ENCODE results near the gene TMEM131. TPM values are rescaled to one million over a fixed set of nuclear protein-coding genes. Genes with fewer than 3 reads are reported as not detected.
"Not testable (repeated sequence)": the region's sequence is repeated elsewhere in the genome, so short reads cannot be mapped to it uniquely, and the experiment has no call there.

Gene TMEM131
- total RNA-seq, 1 donor from 2014 or later: 36.4 TPM

DNA sequence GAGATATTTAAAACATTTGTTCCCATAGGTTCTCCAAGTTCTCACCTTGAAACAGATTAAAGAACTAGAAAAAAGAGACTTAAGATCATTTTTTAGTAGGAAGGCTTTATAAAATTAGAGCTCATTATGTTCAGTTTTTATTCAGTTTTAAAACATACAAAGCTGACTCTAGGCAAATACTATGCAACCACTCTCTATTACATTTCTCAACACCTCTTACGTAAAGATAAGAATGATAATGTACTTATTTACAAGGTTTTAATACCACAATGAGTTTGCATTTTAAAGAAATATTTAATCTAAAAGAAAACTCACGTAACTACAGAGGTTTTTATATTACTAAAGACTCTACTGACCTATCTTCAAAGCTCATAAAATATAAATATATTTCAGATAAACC lies 68.8 kb downstream of the TMEM131 start:
- Mint-ChIP-seq H3K9me3 (ENCODE audit: unreplicated experiment) (peaks cover 7% of the 10 kb centered on the region), H3K27ac (ENCODE audit: unreplicated experiment) (no peak overlapping the region), H3K36me3 (ENCODE audit: unreplicated experiment) (peaks cover 5% of the 10 kb centered on the region), H3K4me1 (ENCODE audit: unreplicated experiment) (no peaks in the 10 kb centered on the region), H3K27me3 (ENCODE audit: unreplicated experiment) (no peaks in the 10 kb centered on the region), H3K4me3 (ENCODE audit: unreplicated experiment) (no peak overlapping the region)
- DNase-seq (ENCODE audit: extremely low spot score, unreplicated experiment): no peak
- TF ChIP-seq CTCF (IDR thresholded peaks at IDR 0.05): no peak

GRCh38 chr2:97924194-97924593 lies 71.6 kb downstream of the TMEM131 start:
- peaks cover 7% of the 10 kb centered on the region for H3K9me3 Mint-ChIP-seq (ENCODE audit: unreplicated experiment)
- DNase-seq (ENCODE audit: extremely low spot score, unreplicated experiment): no peak
- H3K27ac Mint-ChIP-seq (ENCODE audit: unreplicated experiment): no peak overlapping the region
- H3K36me3 Mint-ChIP-seq (ENCODE audit: unreplicated experiment): peaks cover 16% of the 10 kb centered on the region
- no peak overlapping the region for H3K4me3 Mint-ChIP-seq (ENCODE audit: unreplicated experiment)
- H3K27me3 Mint-ChIP-seq (ENCODE audit: unreplicated experiment): no peaks in the 10 kb centered on the region
- no peaks in the 10 kb centered on the region for H3K4me1 Mint-ChIP-seq (ENCODE audit: unreplicated experiment)
- TF ChIP-seq CTCF (IDR thresholded peaks at IDR 0.05): no peak

- no peaks in the 10 kb centered on the region for H3K9me3 Mint-ChIP-seq (ENCODE audit: unreplicated experiment)
- TF ChIP-seq CTCF (IDR thresholded peaks at IDR 0.05): no peak
- no peak for DNase-seq (ENCODE audit: extremely low spot score, unreplicated experiment)
- H3K4me1 Mint-ChIP-seq (ENCODE audit: unreplicated experiment): peaks cover 6% of the 10 kb centered on the region
- peaks cover 21% of the 10 kb centered on the region for H3K36me3 Mint-ChIP-seq (ENCODE audit: unreplicated experiment)
- no peak overlapping the region for H3K4me3 Mint-ChIP-seq (ENCODE audit: unreplicated experiment)
- no peak overlapping the region for H3K27ac Mint-ChIP-seq (ENCODE audit: unreplicated experiment)
- H3K27me3 Mint-ChIP-seq (ENCODE audit: unreplicated experiment): no peaks in the 10 kb centered on the region
These were observed 75.9 kb downstream of the TMEM131 start for GRCh38 chr2:97919858-97920257.

DNA sequence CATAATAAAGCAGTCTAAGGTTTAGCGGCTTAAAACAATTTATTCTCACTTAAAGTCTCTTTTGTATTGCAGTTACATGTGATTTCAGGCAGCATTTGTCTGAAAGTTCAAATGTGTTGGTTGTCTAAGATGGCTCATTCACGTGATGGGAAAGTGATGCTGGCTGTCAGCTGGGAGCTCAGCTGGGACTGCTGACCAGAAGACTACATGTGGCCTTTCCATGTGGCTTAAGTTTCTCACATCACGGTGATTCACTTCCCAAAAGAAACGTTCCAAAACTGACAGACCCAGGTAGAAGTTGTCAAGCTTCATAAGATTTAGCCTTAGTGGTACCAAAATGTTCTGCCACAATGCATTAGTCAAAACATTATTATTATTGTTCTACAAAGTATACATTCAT lies 76.9 kb downstream of the TMEM131 start:
- H3K4me1 Mint-ChIP-seq (ENCODE audit: unreplicated experiment): peaks cover 6% of the 10 kb centered on the region
- TF ChIP-seq CTCF (IDR thresholded peaks at IDR 0.05): no peak
- H3K27ac Mint-ChIP-seq (ENCODE audit: unreplicated experiment): no peak overlapping the region
- H3K9me3 Mint-ChIP-seq (ENCODE audit: unreplicated experiment): no peaks in the 10 kb centered on the region
- no peak overlapping the region for H3K4me3 Mint-ChIP-seq (ENCODE audit: unreplicated experiment)
- no peak for DNase-seq (ENCODE audit: extremely low spot score, unreplicated experiment)
- no peaks in the 10 kb centered on the region for H3K27me3 Mint-ChIP-seq (ENCODE audit: unreplicated experiment)
- H3K36me3 Mint-ChIP-seq (ENCODE audit: unreplicated experiment): peaks cover 21% of the 10 kb centered on the region

- not testable (repeated sequence) for H3K4me3 Mint-ChIP-seq (ENCODE audit: unreplicated experiment)
These were observed 78.1 kb downstream of the TMEM131 start for GRCh38 chr2:97917668-97918067.

GRCh38 chr2:97914691-97915213 lies 81.0 kb downstream of the TMEM131 start:
- TF ChIP-seq CTCF (IDR thresholded peaks at IDR 0.05): no peak
- peaks cover 6% of the 10 kb centered on the region for H3K9me3 Mint-ChIP-seq (ENCODE audit: unreplicated experiment)
- no peak overlapping the region for H3K4me3 Mint-ChIP-seq (ENCODE audit: unreplicated experiment)
- H3K36me3 Mint-ChIP-seq (ENCODE audit: unreplicated experiment): peaks cover 17% of the 10 kb centered on the region
- H3K27me3 Mint-ChIP-seq (ENCODE audit: unreplicated experiment): no peaks in the 10 kb centered on the region
- no peak for DNase-seq (ENCODE audit: extremely low spot score, unreplicated experiment)
- H3K27ac Mint-ChIP-seq (ENCODE audit: unreplicated experiment): no peak overlapping the region
- H3K4me1 Mint-ChIP-seq (ENCODE audit: unreplicated experiment): peaks cover 13% of the 10 kb centered on the region

More at GRCh38 chr2:97917668-97918067, 78.1 kb downstream of the TMEM131 start:
- not testable (repeated sequence) for H3K9me3 Mint-ChIP-seq (ENCODE audit: unreplicated experiment); H3K27ac Mint-ChIP-seq (ENCODE audit: unreplicated experiment); H3K27me3 Mint-ChIP-seq (ENCODE audit: unreplicated experiment); H3K4me1 Mint-ChIP-seq (ENCODE audit: unreplicated experiment); DNase-seq (ENCODE audit: extremely low spot score, unreplicated experiment)
- H3K36me3 Mint-ChIP-seq (ENCODE audit: unreplicated experiment): peaks cover 21% of the 10 kb centered on the region

Measured in osteocyte (in vitro differentiated cells).